Activated CD8-positive, alpha-beta memory T cell treated with anti-CD3 and anti-CD28 coated beads, Interleukin-2, amount 50 U/mL, for 1 hour (primary cell): Measurements from ENCODE around the gene ZNF592.
"Not testable (repeated sequence)": the region's sequence is repeated elsewhere in the genome, so short reads cannot be mapped to it uniquely, and the experiment has no call there.

Source experiments
- DNase-seq: peaks from one replicate; pipeline ENCODE4 v3.0.0-alpha.2; 2020; ENCODE audit errors: extremely low read depth

ZNF592 gene

DNA sequence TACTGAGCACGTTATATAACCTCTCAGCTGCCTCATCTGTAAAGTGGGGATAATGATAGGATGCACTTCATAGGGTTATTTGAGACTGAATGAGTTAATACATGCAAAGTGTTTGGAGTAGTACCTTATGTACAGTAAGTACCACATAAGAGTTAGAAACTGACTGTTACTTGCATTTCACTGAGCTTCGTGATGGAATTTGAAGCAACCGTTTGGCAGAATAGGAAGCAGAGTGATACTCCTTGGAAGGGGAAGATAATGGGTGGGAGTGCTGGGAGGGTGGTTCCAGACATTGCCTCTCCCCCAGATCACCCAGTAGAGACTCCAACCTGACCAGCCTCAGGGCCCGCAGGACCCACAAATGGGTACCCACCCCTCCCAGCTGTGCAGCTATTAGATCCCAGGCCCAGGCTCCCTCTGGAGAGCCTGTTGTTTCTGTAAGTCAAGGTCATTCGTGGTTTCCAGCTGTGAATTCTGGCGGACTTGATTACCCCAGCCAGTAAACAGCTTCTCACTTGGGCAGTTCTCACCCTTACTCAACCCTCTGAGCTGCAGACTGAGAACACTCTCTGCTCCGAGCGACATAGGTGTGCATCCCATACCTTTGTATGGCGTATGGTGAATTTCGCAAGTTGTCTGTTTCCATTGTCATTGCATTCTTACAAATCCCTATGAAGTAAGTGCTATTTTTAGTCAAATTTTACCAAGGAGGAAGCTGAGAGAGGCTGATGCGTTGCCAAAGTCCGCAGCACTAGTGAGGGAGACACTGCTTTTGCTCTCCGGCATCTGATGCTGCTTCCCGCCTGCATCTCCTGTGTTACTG, 79.9 kb downstream of the ZNF592 start:
- DNase-seq, result no peak

DNA sequence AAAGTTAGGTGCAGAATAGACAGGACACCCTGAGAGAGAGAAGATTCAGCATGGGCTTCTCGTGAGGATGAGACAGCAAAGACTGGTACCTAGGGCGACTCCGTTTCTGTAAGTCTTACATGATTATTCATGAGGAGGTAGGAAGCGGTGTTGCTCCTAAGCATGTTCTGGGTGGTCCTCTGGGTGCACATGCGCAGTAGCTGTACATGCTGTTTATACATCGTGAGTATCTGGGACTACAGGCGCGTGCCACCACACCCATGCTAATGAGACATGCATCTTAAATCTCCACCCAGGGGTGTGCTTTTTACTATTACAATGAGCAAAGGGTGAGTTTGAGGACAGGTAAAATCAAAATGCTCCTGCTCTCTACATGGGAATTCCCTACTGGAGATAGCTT, 81.0 kb downstream of the ZNF592 start:
- no peak for DNase-seq

DNA sequence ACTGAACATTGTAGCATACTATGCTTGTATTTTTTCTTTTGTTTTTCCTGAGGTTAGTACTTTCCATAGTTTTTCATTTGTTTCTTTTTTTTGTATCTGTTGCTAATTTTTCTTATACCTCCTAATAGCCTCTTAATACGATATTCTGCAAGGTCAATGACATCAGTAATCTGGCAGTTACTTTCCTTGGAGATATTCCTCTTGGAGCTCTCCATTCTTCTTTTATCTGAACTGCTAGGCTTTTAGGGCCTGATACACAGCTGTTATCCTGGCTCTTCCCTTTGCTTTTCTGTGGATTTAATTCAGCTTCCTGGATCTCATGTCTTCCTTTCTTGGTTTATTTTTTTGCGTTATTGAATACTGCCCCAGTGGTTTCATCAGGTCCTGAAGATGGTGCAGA, 81.6 kb downstream of the ZNF592 start:
- DNase-seq, result no peak

- no peak for DNase-seq
Observed at GRCh38 chr15:84831028-84831427, 82.6 kb downstream of the ZNF592 start.

- no peak for DNase-seq
Observed at GRCh38 chr15:84831613-84832012, 83.2 kb downstream of the ZNF592 start.

GRCh38 chr15:84832448-84833040, 84.2 kb downstream of the ZNF592 start:
- DNase-seq, result no peak

GRCh38 chr15:84833447-84834228, 85.2 kb downstream of the ZNF592 start:
- DNase-seq, result no peak

DNA sequence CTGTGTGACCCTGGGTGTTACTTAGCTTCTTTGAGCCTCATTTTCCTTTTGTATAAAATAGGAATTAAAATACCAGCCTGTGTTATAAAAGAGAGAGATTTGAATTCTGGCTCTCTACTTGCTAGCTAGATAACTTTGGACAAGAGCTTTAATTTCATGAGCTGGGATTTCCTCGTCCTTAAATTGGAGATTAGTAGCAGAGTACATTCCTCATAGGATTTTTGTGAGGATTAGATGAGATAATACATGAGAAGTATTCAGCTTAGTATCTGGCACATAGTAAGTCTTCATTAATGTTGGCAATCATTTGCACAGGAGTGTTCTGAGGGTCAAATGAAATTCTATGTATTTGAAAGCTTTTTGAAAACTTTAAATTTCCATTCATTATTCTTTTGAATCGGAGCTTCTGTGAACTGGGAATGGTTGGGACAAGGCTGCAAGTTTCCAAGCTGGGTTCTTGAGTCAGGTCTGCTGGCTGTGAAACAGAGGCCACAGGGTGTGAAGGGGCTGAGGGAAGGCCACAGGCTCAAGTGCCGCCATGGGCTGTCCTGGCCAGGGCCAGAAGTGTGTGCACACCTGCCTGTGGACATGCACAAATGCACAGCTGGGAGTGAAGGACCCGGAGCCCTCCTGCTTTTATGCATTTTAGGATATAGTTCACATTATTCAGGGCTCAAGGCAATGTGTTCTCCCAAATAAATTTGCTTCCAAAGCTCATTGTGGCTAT, 86.0 kb downstream of the ZNF592 start:
- DNase-seq, result no peak

DNA sequence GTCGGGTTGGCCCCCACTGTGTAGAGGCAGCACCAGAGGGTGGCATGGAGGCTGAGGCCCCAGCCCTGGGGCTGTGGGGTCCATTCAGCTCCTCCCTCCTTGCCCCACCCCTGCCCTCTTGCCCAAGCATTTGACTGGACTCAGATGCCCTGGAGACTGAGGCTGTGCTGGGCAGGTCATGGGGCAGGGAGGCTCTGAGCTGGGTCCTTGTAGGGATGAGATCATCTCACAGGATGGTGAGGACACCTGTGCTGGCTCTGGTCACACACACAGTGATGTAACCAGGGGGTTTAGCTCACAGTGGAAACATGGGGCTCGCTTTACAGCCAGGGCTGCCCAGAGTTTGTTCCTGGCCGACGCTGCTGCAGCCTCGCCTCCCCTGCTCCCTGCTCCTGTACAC, 86.6 kb downstream of the ZNF592 start:
- no peak for DNase-seq

- DNase-seq, result no peak
Observed at GRCh38 chr15:84835661-84836337, 87.4 kb downstream of the ZNF592 start.

- no peak for DNase-seq
Observed at GRCh38 chr15:84836844-84837243, 88.5 kb downstream of the ZNF592 start.

- no peak for DNase-seq
Observed at GRCh38 chr15:84839714-84840113, 91.3 kb downstream of the ZNF592 start.

DNA sequence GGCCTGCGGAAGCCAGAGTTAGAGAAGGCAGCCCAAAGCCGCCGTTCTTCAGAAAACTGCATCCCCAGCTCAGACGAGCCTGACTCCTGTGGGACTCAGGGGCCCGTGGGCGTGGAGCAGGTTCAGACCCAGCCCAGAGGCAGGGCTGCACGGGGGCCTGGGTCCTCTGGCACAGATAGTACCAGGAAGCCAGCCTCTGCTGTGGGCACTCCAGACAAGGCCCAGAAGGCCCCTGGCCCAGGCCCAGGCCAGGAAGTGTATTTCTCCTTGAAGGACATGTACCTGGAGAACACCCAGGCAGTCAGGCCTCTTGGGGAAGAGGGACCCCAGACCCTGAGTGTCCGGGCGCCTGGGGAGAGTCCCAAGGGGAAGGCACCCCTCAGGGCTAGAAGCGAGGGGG, 91.9 kb downstream of the ZNF592 start:
- DNase-seq, result no peak

DNA sequence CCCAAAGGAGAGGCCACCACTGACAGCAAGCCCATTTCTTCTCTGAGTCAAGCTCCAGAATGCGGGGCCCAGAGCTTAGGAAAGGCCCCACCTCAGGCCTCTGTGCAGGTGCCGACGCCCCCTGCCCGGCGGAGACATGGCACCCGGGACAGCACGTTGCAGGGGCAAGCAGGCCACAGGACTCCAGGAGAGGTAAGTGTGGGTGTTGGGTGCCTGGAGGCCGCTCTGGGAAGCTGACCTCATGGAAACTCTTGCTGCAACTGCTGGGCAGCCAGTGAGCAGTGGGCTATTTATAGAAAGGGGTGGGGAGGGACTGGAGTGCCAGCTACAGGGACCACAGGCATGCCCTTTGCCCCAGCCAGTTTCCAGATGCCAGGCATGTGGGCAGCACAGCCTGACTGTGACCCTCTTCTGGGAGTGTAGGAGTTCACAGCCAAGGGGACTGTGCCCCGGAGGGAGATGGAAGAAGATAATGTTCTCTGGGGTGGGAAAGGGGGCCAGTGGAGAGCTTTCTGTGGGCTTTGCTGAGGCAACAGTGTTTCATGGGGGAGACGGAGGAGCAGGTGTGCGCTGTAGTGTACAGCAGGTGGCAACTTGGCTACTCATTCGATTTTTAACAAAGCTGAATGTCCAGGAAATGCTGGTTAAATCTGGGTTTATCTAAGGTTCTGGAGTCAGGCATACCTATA, 92.5 kb downstream of the ZNF592 start:
- no peak for DNase-seq

- DNase-seq, result no peak
Observed at GRCh38 chr15:84842781-84843180, 94.4 kb downstream of the ZNF592 start.

DNA sequence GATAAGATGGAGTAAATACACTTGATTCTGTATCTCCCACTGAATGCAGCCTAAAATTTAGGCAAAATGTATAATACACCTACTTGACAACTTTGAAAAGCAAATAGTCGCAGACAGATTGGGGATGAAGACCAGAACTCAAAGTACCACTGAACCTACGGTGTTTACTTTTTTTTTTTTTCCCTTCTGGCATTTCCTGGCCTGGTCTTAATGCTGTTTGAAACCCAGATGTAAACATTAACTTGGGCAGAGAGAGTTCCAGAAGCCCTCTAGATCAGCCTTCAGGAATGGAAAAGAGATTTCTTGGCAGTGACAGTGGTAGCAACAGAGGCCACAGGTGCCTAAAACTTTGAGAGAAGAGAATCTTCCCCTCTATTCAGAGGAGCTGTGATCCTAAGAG, 96.6 kb downstream of the ZNF592 start:
- no peak for DNase-seq

DNA sequence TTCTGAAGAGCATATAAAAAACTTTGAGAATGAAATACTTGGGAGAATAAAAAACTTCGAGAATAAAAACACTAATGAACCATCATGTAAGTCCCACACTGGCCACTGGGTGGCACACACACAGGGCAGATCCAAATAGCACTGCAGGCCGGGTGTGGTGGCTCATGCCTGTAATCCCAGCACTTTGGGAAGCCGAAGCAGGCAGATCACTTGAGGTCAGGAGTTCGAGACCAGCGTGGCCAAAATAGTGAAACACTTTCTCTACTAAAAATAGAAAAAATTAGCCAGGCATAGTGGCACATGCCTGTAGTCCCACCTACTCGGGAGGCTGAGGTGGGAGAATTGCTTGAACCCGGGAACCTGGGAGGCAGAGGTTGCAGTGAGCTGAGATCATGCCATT, 97.2 kb downstream of the ZNF592 start:
- not testable (repeated sequence) for DNase-seq

GRCh38 chr15:84846269-84846668, 97.9 kb downstream of the ZNF592 start:
- no peak for DNase-seq

DNA sequence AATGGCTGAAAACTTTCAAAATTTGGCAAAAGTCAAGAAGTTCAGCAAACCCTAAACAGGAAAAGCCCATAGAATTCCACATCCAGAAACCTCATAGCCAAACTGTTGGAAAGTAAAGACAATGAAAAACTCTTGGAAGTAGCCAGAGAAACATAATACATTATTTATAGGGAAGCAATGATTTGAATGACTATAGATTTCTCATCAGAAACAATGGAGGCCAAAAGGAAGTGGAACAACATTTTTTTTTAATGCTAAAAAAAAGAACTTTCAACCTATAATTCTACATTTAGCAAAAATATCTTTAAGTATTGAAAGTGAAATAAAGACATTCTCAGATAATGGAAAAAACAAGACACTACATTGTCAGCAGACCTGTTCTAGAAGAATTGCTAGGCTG, 99.0 kb downstream of the ZNF592 start:
- DNase-seq, result no peak

GRCh38 chr15:84852212-84852611, 103.8 kb downstream of the ZNF592 start:
- DNase-seq, result no peak

GRCh38 chr15:84855136-84855535, 106.7 kb downstream of the ZNF592 start:
- no peak for DNase-seq
